Omental fat pad (tissue), 4 donors: ENCODE measurements around the gene SS18. TPM values are rescaled to one million over a fixed set of nuclear protein-coding genes. Genes with fewer than 3 reads are reported as not detected.

Source experiments
- ATAC-seq: fragments of 150-250 bp; one replicate; pipeline ENCODE4 v1.9.1; 2016; ENCODE audit warnings: mild to moderate bottlenecking, moderate library complexity; ENCODE audit not compliant: low FRiP score
- DNase-seq: peaks from one replicate; pipeline ENCODE4 v3.0.0-alpha.2; 2019; ENCODE audit warnings: low spot score
- total RNA-seq, 4 donors: library from RNA; depleted of rRNA; stranded (reverse); fragments of >200 nt; gene quantifications; one replicate each; pipeline ENCODE4 v1.1.0, GENCODE V29; 2016
- TF ChIP-seq, protein P1 (sequence below), 3 donors: fragments of 450-650 bp; IDR thresholded peaks; one replicate each; pipeline ENCODE4 v1.5.1; 2016 to 2017; ENCODE audit warnings: antibody characterized with exemption in 3 of 3, mild to moderate bottlenecking in 3 of 3, moderate library complexity in 2 of 3

SS18 gene
- total RNA-seq, 4 donors from 2014 or later, result 93.3 to 125 (median 107) TPM

DNA sequence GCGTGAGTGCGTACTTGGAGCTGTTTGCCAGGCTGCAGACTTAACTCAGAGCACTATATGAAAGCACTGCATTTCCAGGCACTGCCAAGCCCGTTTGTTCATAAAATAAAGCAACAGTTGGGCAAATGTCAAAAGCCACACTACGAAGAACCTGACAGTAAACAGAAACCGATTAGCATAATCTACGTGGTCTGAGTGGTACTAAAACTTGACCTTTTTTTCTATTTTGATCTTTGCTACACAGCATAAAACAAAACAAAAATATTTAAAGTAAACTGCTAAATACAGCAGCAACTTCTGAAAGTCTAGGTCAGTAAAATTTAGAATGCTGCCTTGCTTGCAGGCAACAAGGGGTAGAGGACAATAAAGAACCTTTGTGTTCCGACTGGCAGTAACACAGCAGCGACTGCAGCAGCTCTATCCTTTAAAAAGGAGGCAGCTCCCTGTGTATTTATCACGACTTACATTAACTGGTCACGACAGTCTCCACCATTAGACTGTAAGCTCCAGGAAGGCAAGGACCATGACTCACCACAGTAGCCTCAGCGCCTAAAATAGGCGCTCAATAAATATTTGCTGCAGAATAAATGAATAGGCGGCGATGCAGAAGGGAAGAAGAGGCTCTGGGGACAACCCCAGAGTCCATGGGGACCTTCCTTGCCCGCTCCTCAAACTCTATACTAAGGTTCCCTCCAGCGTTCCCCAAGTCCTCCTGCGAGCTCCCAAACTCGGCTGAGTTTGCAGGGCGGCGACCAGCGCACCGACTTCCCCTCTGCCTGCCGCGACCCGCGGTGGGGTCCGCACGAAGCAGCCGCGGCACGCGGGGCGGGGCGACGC is 902 bp downstream of the SS18 start:
- TF ChIP-seq, protein P1, sequence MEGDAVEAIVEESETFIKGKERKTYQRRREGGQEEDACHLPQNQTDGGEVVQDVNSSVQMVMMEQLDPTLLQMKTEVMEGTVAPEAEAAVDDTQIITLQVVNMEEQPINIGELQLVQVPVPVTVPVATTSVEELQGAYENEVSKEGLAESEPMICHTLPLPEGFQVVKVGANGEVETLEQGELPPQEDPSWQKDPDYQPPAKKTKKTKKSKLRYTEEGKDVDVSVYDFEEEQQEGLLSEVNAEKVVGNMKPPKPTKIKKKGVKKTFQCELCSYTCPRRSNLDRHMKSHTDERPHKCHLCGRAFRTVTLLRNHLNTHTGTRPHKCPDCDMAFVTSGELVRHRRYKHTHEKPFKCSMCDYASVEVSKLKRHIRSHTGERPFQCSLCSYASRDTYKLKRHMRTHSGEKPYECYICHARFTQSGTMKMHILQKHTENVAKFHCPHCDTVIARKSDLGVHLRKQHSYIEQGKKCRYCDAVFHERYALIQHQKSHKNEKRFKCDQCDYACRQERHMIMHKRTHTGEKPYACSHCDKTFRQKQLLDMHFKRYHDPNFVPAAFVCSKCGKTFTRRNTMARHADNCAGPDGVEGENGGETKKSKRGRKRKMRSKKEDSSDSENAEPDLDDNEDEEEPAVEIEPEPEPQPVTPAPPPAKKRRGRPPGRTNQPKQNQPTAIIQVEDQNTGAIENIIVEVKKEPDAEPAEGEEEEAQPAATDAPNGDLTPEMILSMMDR (IDR thresholded peaks at IDR 0.05), result no peak
- ATAC-seq, result peak; percentile 8
- no peak for DNase-seq

DNA sequence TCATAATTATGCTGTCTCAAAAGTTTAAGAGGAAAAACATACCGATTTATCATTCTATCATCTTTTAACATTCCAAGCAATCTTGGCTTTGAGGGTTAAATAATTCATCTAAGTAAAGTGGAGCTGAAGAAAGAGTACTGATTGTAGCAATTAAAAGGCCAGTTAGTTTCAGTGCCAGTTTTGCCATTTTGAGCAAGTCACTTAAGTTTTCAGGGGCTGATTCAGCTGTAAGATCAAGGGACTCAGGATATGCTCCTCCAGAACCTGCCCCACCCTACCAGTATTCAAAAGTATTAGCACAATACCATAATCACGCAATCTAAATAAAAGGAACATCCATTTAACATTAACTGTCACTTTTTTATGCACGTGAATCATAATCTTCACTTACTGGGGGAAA is 1.9 kb downstream of the SS18 start:
- ATAC-seq (no peak), DNase-seq (no peak)
- TF ChIP-seq, protein P1 (IDR thresholded peaks at IDR 0.05), result no peak

DNA sequence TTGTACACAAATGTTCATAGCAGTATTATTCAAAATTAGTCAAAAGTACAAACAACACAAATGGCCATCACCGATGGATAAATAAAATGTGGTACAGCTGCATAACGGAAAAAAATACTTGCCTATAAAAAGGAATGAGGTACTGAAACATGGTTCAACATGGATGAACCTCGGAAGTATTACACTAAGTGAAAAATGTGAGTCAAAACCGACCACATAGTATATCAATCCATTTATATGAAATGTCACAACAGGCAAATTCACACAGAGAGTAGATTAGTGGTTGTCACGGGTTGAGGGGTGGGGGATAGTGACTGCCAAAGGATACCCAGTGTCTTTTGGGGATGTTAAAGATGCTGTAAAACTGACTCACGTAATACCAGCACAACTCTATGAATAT is 3.5 kb downstream of the SS18 start:
- TF ChIP-seq, protein P1 (IDR thresholded peaks at IDR 0.05), result no peak
- ATAC-seq, result no peak
- DNase-seq, result no peak

DNA sequence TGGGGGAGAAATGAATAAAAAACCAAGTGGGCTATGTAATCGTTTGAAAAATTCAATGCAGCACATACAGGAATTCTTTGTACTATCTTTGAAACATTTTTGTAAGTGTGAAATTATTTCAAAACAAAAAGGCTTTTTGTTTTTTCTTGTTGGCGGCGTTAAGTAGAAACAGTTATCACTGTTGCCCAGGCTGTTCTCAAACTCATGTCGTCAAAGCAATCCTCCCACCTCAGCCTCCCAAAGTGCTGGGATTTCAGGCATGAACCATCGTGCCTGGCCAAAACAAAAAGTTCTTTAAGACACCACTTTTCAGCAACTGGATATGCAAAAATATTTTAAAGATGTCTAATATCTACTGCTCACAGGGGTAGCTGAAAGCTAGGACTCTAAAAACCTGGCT is 5.4 kb downstream of the SS18 start:
- ATAC-seq (no peak), DNase-seq (no peak)
- TF ChIP-seq, protein P1 (IDR thresholded peaks at IDR 0.05), result no peak

DNA sequence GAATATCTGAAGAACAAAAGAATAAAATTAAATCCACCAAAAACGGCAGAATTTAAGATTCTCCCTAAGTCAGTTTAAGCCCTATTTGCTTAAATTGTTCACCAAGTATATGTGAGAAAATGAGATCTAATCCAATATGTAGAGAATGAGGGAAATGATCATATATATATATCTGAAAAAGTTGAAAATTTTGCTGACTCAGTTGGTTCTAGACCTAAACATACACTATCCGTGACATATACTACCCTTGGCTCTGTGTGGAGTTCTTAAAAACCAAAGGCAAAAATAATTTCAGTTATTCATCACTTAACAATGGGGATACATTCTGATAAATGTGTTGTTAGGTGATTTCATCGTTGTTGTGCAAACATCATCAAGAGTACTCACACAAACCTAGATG is 7.3 kb downstream of the SS18 start:
- DNase-seq (no peak), ATAC-seq (no peak)
- TF ChIP-seq, protein P1 (IDR thresholded peaks at IDR 0.05), result no peak

DNA sequence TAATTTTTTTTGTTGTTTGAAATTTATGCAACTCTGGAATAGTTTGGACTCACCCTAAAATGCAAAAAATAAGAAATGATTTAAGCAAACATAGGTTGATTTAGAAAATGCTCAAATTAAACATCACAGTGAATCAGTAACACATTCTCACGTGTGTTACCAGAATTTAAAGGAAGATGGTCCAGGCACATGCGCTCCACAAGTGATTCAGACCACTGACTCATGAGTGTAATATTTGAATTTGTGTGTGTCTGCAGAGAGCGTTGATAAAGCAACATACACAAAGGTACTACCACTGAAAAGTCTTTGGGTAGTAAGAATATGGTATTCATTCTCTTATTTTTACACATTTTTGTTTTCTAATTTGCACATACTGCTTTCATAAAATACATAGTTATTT is 7.9 kb downstream of the SS18 start:
- ATAC-seq (no peak), DNase-seq (no peak)
- TF ChIP-seq, protein P1 (IDR thresholded peaks at IDR 0.05), result no peak

DNA sequence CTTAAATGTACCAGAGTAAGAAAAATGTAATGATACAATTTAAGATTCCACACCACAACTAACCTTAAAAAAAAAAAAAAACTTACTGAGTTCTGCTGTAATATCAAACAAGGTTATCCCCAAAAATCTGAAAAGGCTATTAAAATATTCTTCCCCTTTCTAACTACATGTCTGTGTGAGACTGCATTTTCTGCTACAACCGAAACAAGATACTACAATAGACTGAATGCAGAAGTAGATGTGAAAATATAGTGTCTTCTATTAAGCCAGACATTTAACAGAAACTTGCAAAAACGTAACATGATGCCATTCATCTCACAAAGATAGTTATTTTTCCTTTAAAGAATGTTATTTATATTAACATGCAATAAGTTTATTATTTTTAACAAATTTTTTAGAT is 16.2 kb downstream of the SS18 start:
- TF ChIP-seq, protein P1 (IDR thresholded peaks at IDR 0.05), result no peak
- no peak for ATAC-seq
- DNase-seq, result no peak
